ENCODE results near the gene MS4A8. TPM values are rescaled to one million over a fixed set of nuclear protein-coding genes. Genes with fewer than 3 reads are reported as not detected.

MS4A8 gene
- total RNA-seq, 1 donor from 2014 or later = not detected

- Mint-ChIP-seq H3K4me3 (no peak overlapping the region), H3K4me1 (no peaks in the 10 kb centered on the region), H3K27me3 (ENCODE audit: low read depth) (peaks cover 42% of the 10 kb centered on the region), H3K36me3 (ENCODE audit: low read depth) (no peaks in the 10 kb centered on the region), H3K27ac (ENCODE audit: unreplicated experiment) (no peak overlapping the region), H3K9me3 (no peaks in the 10 kb centered on the region)
- no peak for TF ChIP-seq CTCF (conservative IDR thresholded peaks at IDR 0.05)
- DNase-seq (ENCODE audit: low read depth, low spot score) = no peak
Observed at GRCh38 chr11:60725592-60725991, 26.2 kb downstream of the MS4A8 start.

- no peaks in the 10 kb centered on the region for H3K4me1 Mint-ChIP-seq
- H3K9me3 Mint-ChIP-seq = no peaks in the 10 kb centered on the region
- no peaks in the 10 kb centered on the region for H3K36me3 Mint-ChIP-seq (ENCODE audit: low read depth)
- no peak for DNase-seq (ENCODE audit: low read depth, low spot score)
- no peak for TF ChIP-seq CTCF (conservative IDR thresholded peaks at IDR 0.05)
- H3K27ac Mint-ChIP-seq (ENCODE audit: unreplicated experiment) = no peak overlapping the region
- peaks cover 18% of the 10 kb centered on the region for H3K27me3 Mint-ChIP-seq (ENCODE audit: low read depth)
- H3K4me3 Mint-ChIP-seq = no peak overlapping the region
Observed at GRCh38 chr11:60731586-60731985, 32.2 kb downstream of the MS4A8 start.

DNA sequence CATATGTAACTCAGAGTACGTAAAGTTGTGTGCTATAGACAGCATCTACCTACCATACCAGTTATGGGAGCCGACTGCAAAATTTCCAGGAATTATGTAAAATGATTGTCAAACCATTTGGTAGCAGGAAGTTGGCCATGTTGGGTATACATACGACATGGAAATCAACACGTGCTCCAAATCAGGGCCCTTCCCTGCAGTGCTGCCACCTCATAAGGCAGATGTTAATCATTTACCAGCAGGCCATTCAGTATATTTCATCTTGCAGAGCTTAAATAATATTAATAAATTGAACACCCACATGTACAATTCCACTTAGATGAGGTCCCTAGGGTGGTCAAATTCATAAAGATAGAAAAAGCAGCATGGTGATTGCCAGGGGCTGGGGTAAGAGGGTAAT lies 34.9 kb downstream of the MS4A8 start:
- TF ChIP-seq CTCF (conservative IDR thresholded peaks at IDR 0.05) = no peak
- no peak overlapping the region for H3K27ac Mint-ChIP-seq (ENCODE audit: unreplicated experiment)
- no peaks in the 10 kb centered on the region for H3K36me3 Mint-ChIP-seq (ENCODE audit: low read depth)
- no peaks in the 10 kb centered on the region for H3K4me1 Mint-ChIP-seq
- H3K4me3 Mint-ChIP-seq = no peak overlapping the region
- no peaks in the 10 kb centered on the region for H3K9me3 Mint-ChIP-seq
- no peak for DNase-seq (ENCODE audit: low read depth, low spot score)
- H3K27me3 Mint-ChIP-seq (ENCODE audit: low read depth) = peaks cover 9% of the 10 kb centered on the region

DNA sequence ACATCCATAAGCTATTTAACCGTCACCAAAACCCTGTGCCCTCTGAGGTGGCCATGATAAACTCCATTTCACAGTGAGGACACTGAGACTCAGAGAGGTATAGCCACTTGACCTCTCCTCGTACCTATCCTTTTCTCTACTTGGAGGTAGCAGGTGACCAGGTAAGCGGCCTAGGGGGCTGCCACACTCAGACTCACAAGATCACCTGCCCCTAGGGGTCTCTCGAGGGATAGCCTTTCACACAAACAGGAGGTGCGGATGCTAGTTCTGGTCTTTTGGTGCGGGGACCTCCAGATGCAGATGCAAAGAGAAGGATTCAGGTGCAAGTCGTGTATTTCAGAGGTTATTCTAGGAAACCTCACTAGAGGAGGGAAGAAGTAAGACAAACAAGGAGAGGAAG lies 39.7 kb downstream of the MS4A8 start:
- H3K27me3 Mint-ChIP-seq (ENCODE audit: low read depth) = peaks cover 5% of the 10 kb centered on the region
- H3K4me3 Mint-ChIP-seq = no peak overlapping the region
- H3K27ac Mint-ChIP-seq (ENCODE audit: unreplicated experiment) = no peak overlapping the region
- peaks cover 18% of the 10 kb centered on the region for H3K9me3 Mint-ChIP-seq
- H3K36me3 Mint-ChIP-seq (ENCODE audit: low read depth) = peaks cover 4% of the 10 kb centered on the region
- no peak for DNase-seq (ENCODE audit: low read depth, low spot score)
- H3K4me1 Mint-ChIP-seq = no peaks in the 10 kb centered on the region
- TF ChIP-seq CTCF (conservative IDR thresholded peaks at IDR 0.05) = peak; percentile 30

- Mint-ChIP-seq H3K4me3 (no peak overlapping the region), H3K4me1 (no peaks in the 10 kb centered on the region), H3K27me3 (ENCODE audit: low read depth) (peaks cover 5% of the 10 kb centered on the region), H3K36me3 (ENCODE audit: low read depth) (peaks cover 4% of the 10 kb centered on the region), H3K9me3 (peaks cover 18% of the 10 kb centered on the region), H3K27ac (ENCODE audit: unreplicated experiment) (no peak overlapping the region)
- no peak for DNase-seq (ENCODE audit: low read depth, low spot score)
- no peak for TF ChIP-seq CTCF (conservative IDR thresholded peaks at IDR 0.05)
Observed at GRCh38 chr11:60740573-60740972, 41.2 kb downstream of the MS4A8 start.

GRCh38 chr11:60741421-60741820 lies 42.0 kb downstream of the MS4A8 start:
- no peak for TF ChIP-seq CTCF (conservative IDR thresholded peaks at IDR 0.05)
- H3K4me1 Mint-ChIP-seq = no peaks in the 10 kb centered on the region
- no peak for DNase-seq (ENCODE audit: low read depth, low spot score)
- no peak overlapping the region for H3K4me3 Mint-ChIP-seq
- peaks cover 18% of the 10 kb centered on the region for H3K9me3 Mint-ChIP-seq
- H3K27ac Mint-ChIP-seq (ENCODE audit: unreplicated experiment) = no peak overlapping the region
- peaks cover 7% of the 10 kb centered on the region for H3K27me3 Mint-ChIP-seq (ENCODE audit: low read depth)
- H3K36me3 Mint-ChIP-seq (ENCODE audit: low read depth) = peaks cover 4% of the 10 kb centered on the region

All from neural crest cell (in vitro differentiated cells).